Measurements from ENCODE around the gene MYO16.
"Not testable (repeated sequence)": the region's sequence is repeated elsewhere in the genome, so short reads cannot be mapped to it uniquely, and the experiment has no call there.

Gene MYO16

DNA sequence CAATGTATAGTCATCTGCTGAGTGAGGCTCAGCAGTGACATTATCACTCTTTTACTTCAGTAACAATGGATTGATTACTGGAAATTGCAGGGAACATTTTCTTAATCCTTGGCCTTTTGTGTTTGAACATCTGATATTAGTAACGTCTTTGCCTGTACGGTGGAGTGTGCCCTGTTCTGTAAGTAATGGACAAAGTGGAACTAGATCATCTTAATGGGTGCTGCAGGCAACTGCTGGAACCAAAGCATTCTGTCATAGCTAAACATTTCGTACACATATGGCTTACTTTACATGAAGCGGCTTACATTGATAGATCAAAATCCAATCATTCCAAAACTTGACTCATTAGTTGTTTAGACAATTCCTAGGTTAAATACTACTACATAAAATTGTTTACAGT lies 114.1 kb downstream of the MYO16 start:
- no peak for DNase-seq

DNA sequence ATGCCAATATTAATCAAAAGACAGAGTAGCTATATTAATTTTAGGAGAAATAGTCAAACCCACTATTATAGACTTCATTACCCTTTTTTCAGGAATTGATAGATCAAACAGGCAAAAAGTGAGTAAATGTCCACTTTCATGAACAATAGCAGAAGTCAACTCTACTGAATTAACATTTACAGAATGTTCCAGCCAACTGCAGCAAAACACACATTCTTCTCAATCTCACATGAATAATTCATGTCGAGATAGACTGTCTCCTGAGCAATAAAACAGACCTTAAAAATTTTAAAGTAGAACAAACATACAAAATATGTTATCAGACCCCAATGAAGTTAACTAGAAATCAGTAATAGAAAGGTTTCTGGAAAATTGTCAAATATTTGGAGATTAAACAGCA lies 118.4 kb downstream of the MYO16 start:
- no peak for DNase-seq

GRCh38 chr13:108752276-108752675 lies 122.9 kb downstream of the MYO16 start:
- DNase-seq, result no peak

GRCh38 chr13:108755083-108755482 lies 125.7 kb downstream of the MYO16 start:
- no peak for DNase-seq

GRCh38 chr13:108760129-108760528 lies 130.7 kb downstream of the MYO16 start:
- no peak for DNase-seq

DNA sequence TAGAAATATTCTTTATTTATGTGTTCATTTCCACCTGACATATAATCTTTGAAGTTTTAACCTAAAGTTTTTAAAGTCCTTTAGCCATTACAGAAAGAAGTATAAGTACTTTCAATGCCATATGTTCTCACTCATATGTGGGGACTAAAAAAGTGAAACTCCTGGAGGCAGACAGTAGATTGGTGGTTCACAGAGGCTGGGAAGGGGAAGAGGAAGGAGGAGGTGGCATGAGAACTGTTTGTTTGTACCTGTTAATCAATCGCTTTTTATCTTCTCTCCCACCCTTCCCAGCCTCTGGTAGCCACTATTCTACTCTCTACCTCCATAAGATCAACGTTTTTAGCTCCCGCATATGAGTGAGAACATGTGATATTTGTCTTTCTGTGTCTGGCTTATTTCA lies 131.1 kb downstream of the MYO16 start:
- DNase-seq, result no peak

- no peak for DNase-seq
Measured at GRCh38 chr13:108768035-108768434, 138.6 kb downstream of the MYO16 start.

DNA sequence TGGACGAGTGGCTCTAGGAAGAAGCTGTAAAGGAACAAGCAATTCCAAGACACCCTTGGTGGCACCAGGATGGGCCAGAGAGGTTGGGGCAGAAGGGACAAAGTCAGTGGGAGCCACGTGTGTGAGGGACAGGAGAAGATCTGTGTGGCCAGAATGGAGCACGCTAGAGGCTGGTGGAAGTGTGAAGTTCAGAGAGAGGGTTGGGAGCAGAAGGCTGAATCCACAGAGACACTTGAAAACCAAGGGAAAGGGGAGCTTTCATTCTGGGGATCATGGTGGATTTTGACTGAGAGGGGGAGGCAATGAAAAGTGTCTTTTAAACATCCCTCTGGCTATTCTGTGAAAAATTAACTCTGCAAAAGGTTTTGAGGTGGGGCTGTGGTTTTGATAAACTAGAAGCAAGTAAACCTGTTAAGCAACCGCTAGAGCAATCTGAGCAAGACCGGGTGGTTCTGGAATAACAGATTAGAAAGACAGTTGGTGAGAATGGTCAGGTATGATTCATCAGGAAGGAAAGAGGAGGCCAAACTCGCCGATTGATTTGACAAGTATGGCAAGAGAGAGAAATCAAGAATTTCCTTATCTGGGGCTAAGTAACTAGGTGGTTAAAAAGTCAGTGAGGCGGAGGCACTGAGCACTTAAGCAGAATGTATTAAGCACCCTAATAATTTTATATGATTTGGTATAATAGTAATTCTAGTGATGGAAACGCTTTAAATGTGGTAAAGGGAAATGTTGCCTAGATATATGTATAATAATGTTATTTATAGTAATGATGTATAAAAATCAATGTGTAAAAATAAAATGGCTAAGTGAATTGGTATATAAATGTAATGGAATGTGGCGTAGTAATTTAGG lies 140.0 kb downstream of the MYO16 start:
- DNase-seq, result no peak

DNA sequence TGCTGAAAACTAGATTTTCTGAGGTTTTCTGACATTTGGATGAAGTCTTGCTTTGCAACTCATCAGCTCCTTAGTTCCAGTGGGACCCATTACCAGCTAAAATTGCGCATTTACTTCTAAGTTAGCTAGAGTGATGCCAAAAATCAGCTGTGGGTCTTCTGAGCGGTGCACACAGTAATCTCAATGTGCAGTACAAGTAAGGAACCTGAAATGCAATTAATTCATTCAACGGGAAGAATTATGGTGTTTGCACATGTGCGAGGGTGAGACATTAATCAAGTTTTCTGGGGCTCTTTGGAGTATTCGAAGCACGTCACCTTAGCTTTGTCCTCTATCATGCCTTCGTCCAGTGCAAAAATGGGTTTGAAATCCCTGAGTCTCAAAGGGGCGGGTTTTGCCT lies 146.2 kb downstream of the MYO16 start:
- no peak for DNase-seq

DNA sequence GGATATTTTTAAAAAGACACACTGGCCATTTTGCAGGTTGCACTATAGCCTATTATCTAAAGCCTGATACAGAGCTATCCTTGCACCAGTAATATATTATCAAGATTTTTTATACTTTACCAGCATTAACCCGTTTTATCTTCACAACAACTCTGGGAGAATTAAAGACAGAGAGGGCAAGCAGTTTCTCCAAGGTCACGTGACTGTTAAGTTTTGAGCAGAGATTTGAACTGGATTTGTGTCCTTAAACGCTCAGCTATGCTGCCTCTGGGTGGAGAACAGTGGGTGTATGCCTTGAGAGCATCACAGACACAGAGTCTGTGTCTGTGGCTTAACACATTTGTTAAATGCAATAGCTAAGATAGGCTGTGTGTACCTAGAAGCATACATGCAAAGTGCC lies 147.2 kb downstream of the MYO16 start:
- DNase-seq, result no peak

DNA sequence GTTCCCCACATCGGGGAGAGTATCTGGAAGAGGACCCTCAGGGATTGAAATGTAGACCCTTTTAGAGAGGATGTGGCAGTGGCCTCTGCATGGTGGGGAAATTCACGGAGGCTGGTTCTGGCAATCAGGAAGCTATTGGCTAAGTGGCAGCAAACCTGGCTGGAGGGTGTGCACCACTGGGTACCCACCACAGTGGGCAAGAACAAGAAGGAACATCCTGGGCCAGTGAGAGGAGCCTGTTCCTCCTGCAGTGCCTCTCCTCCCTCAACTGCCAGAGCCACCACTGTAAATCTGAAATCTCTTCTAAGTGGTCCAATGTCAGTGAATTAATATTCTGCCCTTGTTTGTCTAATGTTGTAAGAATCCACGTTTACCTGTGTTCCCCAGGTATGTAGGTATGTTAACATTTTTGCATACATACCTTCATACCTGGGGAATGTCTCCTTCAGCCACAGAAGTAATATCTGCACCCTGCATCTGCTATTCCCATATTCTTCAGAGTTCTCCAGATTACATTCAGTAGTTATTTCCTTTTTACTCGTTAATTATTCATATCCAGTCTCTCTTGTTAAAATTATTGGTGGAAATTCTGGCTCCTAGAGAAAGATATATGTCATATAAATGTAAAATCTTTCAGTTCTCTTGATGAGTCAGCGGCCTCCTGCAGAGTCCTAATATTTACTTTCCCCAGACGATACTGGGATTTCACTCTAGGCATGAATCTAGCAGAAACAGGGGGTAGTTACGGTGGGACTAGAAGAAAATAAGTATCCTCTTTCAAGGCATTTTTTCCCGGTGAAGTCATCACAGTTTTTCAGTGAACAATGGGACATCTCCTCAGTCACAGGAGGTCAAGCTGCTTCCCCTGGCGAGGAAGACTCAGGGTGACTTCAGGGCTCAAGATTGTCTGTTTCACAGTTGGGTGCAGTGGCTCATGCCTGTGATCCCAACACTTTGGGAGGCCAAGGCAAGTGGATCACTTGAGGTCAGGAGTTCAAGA lies 148.3 kb downstream of the MYO16 start:
- DNase-seq, result no peak

- DNase-seq, result no peak
Measured at GRCh38 chr13:108779308-108779707, 149.9 kb downstream of the MYO16 start.

DNA sequence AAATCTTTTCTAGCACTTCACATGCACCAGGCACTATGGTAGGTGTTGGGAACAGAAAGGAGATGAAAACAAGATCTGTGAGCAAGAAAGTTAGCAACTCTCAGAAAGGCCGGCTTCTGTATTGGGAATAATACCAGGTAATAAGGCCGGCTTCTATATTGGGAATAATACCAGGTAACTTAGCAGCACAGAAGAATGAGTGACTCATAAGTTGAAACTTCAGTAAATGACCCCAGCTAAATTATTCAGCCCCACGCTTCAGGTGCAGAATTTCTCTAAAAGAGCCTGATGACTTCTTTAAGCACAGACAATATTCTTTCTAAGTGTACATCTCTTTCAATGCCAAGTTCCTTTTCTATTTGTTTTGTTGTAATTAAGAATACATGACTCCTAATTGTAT lies 151.3 kb downstream of the MYO16 start:
- no peak for DNase-seq

DNA sequence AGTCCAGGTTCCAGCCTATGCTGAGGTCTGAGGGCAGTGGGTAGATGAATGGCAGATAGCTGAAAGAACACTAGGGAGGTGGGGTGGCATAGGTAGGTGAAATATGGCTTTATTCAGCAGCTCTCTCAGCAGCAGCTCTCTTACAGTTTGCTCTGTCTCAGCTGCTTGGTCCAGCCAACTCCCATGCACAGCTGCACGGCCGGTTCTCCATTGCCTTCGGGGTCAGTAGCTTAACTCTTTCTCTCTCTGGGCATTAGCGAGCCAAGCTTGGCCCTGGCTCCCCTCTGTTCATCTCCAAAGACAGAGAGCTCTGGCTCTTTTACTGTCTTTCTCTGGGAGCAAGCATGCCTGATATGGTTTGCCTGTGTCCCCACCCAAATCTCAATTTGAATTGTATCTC lies 151.9 kb downstream of the MYO16 start:
- no peak for DNase-seq

DNA sequence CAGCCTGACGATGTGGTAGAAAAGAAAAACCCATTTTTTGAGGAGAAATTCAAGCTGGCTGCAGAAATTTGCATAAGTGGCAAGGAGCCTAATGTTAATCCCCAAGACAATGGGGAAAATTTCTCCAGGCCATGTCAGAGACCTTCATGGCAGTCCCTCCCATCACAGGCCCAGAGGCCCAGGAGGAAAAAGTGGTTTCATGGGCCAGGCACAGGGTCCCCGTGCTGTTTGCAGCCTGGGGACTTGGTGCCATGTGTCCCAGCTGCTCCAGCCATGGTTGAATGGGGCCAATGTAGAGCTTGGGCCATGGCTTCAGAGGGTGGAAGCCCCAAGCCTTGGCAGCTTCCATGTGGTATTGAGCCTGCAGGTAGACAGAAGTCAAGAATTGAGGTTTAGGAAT lies 153.1 kb downstream of the MYO16 start:
- DNase-seq, result not testable (repeated sequence)

GRCh38 chr13:108785844-108786243 lies 156.4 kb downstream of the MYO16 start:
- DNase-seq, result no peak

DNA sequence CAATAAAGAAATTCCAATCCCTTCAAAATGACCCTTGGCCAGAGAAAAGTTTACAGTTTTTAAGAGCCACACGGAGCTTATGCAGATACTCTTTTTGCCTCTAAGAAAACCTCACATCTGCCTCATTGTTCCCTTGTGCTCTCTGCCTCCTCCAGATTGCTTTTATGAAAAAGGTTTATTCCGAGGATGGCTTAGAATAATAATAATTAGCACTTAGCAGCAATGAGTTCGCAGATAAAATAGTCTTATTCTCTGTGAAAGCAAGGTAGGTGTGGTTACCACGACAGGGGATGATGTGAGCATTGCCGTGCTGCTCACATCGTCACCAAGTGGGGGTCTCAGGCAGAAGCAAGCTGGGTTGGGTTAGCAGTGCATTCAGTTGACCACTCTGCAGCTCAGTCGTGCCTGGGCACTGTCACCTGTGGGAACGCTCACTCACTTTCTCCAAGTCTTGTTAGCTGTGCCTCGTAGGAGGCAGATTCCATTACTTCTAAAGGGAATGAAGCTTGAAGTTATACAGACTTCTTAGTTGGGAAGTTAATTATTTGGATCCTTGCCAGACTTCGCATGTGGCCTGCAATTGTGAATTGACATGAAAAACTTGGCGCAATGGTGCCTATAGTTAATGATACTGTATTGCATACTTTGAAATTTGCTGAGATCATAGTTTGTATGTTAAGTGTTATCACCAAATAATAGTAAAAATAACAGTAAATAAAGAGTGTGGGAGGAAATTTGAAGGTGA lies 157.2 kb downstream of the MYO16 start:
- DNase-seq, result no peak

- DNase-seq, result no peak
Measured at GRCh38 chr13:108787700-108788414, 158.4 kb downstream of the MYO16 start.

GRCh38 chr13:108789476-108789875 lies 160.1 kb downstream of the MYO16 start:
- no peak for DNase-seq

DNA sequence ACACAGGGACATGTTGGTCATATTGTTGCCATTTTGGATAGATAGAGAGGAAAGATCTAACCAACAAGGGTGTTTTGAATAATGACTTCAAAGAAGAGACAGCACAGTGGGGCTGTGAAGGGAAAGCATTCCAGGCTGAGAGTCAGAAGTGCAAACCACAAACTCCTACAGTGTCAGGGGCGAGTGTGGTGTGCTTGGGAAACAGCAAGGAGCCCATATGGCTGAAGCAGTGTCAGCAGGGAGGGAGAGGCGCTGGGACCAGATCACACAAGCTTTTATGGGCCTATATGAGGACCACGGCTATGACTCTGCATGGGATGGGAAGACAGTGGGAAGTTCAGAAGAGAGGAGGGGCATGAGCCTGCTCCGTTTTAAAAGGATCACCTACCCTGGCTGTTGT lies 166.4 kb downstream of the MYO16 start:
- no peak for DNase-seq

DNA sequence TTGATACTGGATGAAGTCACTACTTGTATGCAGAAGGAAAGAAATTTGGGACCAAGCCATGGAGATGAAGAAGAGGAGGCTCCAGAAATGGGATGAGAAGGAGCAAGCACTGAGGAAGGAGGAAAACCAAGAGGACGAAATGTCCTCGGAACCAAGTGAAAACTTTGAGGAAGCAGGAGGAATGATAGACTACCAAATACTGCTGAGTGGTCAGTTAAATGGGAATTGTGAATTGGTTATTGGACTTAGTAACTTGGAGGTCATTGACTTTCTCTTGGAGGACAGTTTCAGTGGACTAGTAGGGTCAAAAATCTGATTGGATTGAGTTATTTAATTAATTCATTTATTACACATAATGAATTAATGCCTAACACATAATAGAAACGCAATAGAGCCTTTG lies 167.9 kb downstream of the MYO16 start:
- DNase-seq, result no peak

- no peak for DNase-seq
Measured at GRCh38 chr13:108807841-108808240, 178.4 kb downstream of the MYO16 start.

Data from suppressor macrophage (primary cell).